Activated T-cell treated with anti-CD3 and anti-CD28 coated beads, Interleukin-2, amount 50 U/mL, for 48 hours (primary cell): Measurements from ENCODE around the gene TRMU.

Source experiments
- DNase-seq, 2 experiments: peaks; one replicate each; pipeline ENCODE4 v3.0.0-alpha.2; 2020

The TRMU gene

DNA sequence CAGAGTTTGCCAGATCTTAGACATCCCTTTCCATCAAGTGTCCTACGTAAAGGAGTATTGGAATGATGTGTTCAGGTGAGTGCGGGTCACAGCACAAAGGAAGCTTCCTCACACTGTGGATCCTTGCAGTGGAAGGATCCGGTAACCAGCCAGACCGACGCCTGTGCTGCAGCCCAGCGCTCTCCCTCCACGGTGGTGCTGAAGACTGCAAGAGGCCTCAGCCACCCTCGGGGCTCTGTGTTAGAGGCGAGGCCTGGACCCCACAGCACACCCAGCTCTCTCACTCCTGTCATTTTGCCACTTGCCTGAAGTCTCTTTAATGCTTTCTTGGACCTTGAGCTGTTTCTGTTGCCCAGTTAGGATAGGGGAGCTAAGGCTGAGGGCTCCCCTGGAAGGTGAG is 2.4 kb downstream of the TRMU start:
- no peak for DNase-seq

- DNase-seq: no peak
Observed at GRCh38 chr22:46338636-46339035, 3.1 kb downstream of the TRMU start.

- no peak for DNase-seq
Observed at GRCh38 chr22:46339956-46340355, 4.4 kb downstream of the TRMU start.

DNA sequence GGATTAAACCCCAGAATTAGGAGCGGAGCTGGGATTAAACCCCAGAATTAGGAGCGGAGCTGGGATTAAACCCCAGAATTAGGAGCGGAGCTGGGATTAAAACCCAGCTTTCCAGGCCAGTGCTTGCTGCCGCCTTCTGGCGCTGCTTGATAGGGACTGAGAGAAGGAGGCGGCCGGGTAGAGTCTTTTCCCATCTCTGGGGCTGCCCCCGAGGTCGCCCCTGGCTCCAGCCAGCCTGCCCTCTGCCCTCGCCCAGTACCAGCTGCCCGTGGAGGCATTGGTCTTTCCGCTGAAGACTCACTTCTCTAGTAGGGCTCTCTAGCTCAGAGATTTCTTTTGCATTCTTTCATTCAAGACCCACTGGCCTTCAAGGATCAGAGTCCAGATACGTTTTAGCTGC is 5.2 kb downstream of the TRMU start:
- no peak for DNase-seq

DNA sequence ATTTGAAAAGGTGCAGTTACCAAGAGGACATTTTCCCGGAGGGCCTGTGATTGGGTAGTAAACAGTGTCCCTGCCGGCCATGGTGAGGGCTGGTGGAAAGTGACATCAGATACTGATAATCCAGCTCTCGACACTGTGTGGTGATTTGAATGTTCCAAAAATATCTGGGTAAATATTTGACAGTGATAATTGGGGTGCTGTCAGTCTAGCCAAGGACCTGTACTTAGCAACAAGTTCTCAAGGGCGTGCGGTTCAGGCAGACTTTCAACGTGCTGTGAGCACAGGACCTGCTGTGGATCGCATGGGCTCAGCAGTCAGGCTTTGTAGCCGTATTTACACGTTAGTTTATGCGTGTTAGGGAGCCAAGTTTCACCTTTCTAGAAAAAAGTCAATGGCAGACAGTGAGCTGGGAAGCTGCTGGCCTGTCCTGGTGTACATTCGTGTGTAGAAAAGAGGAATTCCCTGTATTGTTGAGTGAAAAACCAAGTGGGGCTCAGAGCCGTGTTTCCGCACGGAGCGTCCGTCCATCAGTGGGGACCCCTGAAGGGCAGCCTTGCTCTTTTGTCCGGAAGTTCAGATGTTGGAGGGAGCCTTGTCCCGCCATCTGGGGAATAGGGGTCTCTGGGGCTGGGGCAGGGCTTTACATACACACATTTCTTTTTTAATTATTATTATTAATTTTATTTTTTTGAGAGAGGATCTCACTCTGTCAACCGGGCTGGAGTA is 11.3 kb downstream of the TRMU start:
- DNase-seq: no peak

DNA sequence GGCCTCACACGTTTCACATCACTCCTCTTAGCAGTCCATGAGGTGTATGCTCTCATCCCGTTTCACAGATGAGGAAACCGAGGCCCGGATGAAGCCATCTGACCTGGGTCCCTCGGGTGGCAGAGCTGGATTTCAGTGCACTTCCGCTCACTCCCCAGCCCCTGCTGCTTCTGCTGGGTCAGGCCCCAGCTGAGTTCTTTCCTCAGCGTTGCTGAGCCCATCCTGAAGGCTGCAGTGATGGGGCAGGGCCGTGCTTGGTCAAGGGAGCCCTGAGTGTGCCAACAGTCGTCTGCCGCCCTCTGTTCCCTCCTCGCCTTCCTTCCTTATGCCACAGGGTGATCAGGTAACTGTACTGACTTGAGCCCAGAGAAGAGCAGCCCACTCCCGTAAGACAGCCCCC is 12.1 kb downstream of the TRMU start:
- no peak for DNase-seq

DNA sequence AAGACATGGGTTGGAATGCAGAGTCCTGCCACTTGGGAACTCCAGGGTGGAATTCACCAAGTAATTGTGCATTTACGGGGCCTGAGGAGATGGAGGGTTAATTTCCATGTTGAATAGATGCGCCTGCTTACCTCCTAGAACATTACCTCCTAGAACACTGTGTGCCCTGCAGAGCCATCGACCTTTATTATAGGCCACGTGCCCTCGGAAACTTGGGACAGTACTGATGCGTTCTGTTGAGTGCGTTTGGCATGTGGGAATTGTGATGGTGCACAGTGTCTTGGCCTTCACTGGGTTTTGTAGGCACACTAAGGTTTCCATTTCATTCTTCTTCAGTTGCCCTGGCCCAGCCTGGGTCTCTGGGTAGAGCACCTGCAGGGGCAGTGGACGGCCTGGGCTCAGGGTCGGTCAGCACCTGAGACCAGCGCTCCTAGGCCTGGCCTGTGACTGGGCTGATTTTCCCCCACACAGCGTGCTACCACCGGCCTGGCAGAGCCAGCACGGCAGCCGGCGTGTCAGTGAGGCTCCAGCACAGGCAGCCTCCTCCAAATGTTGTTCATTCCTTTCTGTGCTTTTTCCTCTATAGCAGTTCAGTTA is 12.7 kb downstream of the TRMU start:
- no peak for DNase-seq

DNA sequence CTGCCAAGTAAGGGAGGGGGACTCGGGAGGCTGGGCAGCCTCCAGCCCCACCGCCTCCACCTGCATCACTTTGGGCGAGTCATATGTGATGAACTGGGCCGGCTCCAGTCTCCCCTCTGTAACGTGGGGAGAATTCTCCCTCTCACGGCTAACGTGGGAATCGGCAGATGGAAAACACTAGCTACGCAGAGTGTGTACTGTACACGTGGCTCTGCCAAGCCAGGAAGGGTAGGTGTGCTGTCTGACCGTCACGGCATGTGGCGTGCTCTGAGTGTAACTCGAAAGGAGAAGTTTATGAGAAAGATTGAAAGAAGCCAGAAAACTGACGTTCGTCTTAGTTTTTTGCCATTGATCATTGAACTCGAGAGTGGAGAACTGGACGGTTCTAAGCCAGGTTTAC is 13.7 kb downstream of the TRMU start:
- no peak for DNase-seq

DNA sequence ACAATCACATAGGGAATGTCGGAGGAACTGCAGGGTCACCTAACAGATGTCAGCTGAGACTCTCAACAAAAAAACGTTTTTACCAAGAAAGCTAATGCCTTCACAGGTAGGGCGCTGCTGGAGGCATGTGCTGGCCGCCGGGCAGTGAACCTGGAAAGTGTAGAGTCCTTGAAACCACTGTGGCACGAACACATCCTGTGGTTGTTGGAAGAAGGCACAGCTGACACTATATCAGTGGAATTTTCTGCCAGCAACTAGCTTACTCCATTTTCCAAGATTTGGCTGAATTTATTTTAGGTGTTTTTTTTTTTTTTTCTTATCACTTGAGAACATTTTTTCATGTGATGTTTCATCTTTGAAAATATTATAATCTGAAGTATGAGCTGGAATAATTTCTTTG is 14.2 kb downstream of the TRMU start:
- no peak for DNase-seq

- no peak for DNase-seq
Observed at GRCh38 chr22:46350121-46350520, 14.6 kb downstream of the TRMU start.

DNA sequence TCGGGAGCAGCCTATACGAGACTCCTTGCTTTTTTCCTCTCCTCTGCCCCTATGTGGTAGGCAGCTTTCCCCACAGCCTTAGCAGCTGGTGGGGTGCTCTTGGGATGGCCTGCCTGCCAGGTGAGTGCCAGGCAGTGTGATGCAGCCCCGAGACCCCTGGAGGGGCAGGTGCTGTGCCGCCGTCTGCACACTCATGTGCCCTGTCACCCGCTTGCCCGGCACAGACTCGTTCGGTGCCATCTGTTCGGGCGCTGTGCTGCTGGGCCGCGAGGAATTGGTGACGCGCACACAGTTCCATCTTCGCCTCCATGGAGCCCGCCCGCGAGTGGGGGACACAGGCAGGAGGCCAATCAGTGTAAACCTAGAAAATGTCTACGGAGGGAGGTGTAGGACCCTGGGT is 15.1 kb downstream of the TRMU start:
- no peak for DNase-seq

DNA sequence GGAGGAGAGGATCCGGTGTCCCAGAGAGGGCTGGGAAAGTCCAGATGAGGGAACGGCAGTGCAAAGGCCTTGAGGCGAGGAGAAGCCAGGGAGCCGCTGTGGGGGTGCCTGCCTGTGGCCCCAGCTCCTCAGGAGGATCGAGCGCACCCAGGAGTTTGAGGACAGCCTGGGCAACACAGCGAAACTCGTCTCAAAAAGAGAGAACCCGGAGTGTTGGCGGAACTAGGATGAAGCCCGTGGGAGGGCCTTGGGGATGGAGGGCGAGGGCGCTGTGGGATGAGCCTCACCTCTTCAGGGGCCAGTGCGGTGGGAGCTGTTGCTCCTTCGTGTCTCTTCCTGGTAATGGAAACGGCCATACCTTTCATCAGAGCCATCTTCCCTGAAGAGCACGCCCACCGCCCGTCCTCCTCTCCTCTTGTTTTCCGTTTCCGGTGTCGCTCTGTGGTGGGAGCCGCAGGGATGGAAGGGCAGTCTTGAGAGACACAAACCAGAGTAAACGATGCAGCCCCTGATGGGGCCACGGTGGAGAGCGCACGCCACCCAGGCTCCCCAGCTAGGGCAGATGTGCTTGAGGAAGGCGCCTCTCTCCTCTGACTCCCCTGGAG is 15.7 kb downstream of the TRMU start:
- DNase-seq: no peak

GRCh38 chr22:46351767-46352166 is 16.3 kb downstream of the TRMU start:
- DNase-seq: no peak

- no peak for DNase-seq
Observed at GRCh38 chr22:46352276-46352675, 16.8 kb downstream of the TRMU start.

GRCh38 chr22:46352691-46353386 is 17.3 kb downstream of the TRMU start:
- DNase-seq: no peak

- no peak for DNase-seq
Observed at GRCh38 chr22:46353483-46354105, 18.1 kb downstream of the TRMU start.

DNA sequence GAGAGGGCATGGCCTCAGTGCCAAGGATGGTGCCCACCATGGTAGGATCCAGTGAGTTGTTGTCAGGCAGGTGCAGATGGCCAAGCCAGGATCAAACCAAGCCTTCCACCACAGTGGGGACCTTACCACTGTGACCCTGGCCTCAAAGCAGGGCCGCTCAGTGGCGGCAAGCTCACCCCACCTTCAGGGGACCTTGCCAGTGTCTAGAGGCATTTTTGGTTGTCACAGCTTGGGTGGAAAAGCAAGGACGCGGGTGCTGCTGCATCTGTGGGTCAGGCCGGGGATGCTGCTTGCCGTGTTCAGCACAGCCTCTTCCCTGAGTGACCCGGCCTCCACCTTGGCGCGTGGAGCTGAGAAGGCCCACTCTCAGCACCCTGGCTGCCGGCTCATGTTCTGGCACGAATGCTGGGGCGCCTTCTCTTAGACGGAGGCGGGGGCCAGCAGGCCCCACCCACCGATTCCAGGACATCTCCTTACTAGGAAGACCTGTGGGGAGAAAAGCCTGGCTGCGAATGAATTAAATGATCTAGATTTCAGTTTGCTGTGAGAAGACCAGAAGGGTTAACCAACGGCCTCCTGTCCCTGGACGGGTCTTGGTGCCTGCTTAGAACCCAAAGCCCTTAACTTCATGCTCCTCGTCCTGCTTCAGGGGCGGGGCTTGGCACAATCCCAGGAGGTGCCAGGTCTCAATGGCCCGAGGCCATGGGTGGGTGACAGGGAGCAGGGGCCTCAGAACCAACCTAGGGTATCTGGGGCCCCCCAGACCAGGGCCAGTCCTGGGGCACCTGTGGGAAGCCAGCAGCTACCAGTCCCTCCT is 18.9 kb downstream of the TRMU start:
- DNase-seq: no peak

DNA sequence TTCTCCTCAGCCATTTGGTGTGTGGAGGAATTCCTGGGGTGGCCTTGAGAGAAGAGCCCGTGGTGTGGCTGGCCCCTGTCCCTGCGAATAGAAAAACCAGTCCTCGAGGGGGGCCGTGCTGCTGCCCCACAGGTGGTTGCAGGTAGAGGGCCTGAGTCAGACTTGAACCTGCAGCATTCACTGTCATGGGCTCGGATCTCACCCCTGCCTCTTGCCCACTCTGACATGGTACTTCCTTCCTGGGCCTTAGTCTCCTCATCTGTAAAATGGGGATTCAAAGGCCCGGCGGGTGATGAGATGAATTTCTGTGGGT is 19.4 kb downstream of the TRMU start:
- DNase-seq: no peak

DNA sequence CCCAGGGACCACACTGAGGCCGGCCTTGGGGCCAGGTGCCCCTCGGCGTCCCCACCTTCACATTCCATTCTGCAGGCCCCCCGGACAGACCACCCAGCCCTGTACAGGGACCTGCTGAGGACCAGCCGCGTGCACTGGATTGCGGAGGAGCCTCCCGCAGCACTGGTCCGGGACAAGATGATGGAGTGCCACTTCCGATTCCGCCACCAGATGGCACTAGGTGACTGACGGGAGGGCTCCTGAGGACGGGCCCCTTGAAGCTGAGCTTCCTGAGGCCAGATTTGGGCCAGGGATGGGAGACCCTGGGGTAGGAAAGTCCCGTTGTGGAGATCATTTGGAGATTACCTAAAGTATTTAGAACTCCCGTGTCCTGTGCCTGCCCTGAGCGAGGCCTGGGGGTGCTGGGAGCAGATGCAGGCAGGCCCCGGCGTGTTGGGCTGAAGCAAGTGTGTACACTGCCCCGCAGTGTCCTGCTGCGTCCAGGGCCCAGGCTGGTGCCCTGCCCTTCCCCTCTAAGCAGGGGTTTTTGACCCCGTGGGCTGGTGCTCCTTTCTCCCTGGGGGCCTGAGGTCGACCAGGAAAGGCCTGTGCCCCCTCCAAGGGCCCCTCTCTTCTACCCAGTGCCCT is 20.0 kb downstream of the TRMU start:
- peak; percentile 78 for DNase-seq

GRCh38 chr22:46355996-46356471 is 20.5 kb downstream of the TRMU start:
- DNase-seq: no peak

DNA sequence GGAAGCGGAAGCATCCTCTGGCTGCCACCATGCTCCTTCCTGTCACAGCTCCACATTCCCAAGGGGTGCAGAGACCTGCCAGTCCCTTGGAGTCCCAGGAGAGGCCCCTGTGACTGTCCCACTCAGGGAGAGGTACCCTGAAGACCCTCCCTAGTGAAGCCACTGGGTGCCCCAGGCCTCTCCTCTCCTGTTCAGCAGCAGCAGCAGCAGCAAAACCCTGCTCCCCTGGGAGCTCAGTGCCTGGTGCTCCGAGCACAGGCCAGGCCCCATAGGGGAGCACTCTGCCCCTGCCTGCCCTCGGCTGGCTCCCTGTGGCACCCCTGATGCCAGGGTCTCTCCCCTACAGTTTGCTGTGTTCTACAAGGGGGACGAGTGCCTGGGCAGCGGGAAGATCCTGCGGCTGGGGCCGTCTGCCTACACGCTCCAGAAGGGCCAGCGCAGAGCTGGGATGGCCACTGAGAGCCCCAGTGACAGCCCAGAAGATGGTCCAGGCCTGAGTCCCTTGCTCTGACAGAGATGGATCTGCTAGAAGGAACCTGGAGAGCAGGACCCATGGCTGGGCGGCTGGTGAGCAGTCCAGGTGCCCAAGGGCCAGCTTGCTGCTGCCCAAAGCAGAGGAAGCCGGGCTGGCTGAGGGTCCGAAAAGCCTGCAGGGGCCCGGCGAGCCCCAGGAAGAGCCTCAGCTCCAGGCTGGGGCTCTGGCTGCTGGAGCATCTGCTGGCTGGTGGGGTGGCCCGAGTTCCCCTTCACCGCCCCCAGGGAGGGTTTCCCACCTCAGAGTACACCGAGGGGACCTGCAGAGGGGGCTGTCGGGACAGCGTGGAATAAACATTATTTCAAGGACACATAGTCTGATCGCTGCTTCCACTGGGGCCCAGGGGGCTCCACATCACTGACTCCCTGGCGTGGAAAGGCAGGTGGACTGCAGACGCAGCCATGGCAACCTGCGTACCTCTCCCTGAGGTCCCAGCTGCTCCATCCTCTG is 21.3 kb downstream of the TRMU start:
- no peak for DNase-seq
